ENCODE measurements around the gene PXYLP1.
A peak's percentile ranks its signal among the peaks of the same experiment; 100 is the strongest.

Gene PXYLP1

GRCh38 chr3:141249041-141249440 lies 17.4 kb downstream of the PXYLP1 start:
- TF ChIP-seq CTCF (IDR thresholded peaks at IDR 0.05; ENCODE audit: borderline replicate concordance, insufficient read depth, low read depth, low read length) = no peak
- H3K4me3 ChIP-seq (ENCODE audit: low read depth, low read length) = no peak overlapping the region

- H3K4me3 ChIP-seq (ENCODE audit: low read depth, low read length) = no peak overlapping the region
- no peak for TF ChIP-seq CTCF (IDR thresholded peaks at IDR 0.05; ENCODE audit: borderline replicate concordance, insufficient read depth, low read depth, low read length)
Observed at GRCh38 chr3:141250342-141250741, 18.7 kb downstream of the PXYLP1 start.

- TF ChIP-seq CTCF (IDR thresholded peaks at IDR 0.05; ENCODE audit: borderline replicate concordance, insufficient read depth, low read depth, low read length) = no peak
- H3K4me3 ChIP-seq (ENCODE audit: low read depth, low read length) = no peak overlapping the region
Observed at GRCh38 chr3:141250828-141251227, 19.2 kb downstream of the PXYLP1 start.

- no peak overlapping the region for H3K4me3 ChIP-seq (ENCODE audit: low read depth, low read length)
- no peak for TF ChIP-seq CTCF (IDR thresholded peaks at IDR 0.05; ENCODE audit: borderline replicate concordance, insufficient read depth, low read depth, low read length)
Observed at GRCh38 chr3:141253326-141253725, 21.7 kb downstream of the PXYLP1 start.

GRCh38 chr3:141253811-141254210 lies 22.2 kb downstream of the PXYLP1 start:
- TF ChIP-seq CTCF (IDR thresholded peaks at IDR 0.05; ENCODE audit: borderline replicate concordance, insufficient read depth, low read depth, low read length) = no peak

GRCh38 chr3:141255137-141255845 lies 23.7 kb downstream of the PXYLP1 start:
- H3K4me3 ChIP-seq (ENCODE audit: low read depth, low read length) = no peak overlapping the region
- no peak for TF ChIP-seq CTCF (IDR thresholded peaks at IDR 0.05; ENCODE audit: borderline replicate concordance, insufficient read depth, low read depth, low read length)

More at GRCh38 chr3:141253811-141254210, 22.2 kb downstream of the PXYLP1 start:
- H3K4me3 ChIP-seq (ENCODE audit: low read depth, low read length) = no peak overlapping the region

- peak; percentile 19; the same call in 1 of the 2 replicates for TF ChIP-seq CTCF (IDR thresholded peaks at IDR 0.05; ENCODE audit: borderline replicate concordance, insufficient read depth, low read depth, low read length)
- no peak overlapping the region for H3K4me3 ChIP-seq (ENCODE audit: low read depth, low read length)
Observed at GRCh38 chr3:141255846-141256261, 24.2 kb downstream of the PXYLP1 start.
